Measurements from ENCODE around the gene EXD3.

EXD3 gene

DNA sequence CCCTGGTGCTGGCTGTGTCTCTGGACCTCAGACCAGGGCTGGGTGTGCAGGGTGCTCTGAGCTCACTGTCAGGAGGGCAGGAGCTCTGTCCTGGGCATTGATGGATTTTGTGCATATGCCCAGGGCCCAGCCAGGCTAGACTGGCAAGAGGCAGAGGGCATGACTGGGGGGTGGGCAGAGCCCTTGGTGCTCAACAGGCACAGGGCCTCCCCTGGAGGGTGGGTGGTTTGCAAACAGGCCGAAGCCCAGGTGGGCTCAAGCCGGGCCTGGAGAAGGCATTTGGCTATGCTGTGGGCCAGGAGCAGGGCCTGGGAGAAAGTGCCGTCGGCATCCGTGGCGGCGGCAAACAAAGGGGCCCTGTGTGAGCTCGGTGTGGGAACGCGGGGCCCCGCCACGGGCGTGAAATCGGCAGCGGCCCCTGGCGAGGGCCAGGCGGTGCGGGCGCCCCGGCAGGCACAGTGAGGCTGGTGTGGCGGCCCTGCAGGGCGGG is 119.0 kb downstream of the EXD3 start:
- H3K4me3 ChIP-seq (ENCODE audit: low read depth, low read length), result no peak overlapping the region
- no peak for DNase-seq (ENCODE audit: low read depth)
- TF ChIP-seq, protein P1, sequence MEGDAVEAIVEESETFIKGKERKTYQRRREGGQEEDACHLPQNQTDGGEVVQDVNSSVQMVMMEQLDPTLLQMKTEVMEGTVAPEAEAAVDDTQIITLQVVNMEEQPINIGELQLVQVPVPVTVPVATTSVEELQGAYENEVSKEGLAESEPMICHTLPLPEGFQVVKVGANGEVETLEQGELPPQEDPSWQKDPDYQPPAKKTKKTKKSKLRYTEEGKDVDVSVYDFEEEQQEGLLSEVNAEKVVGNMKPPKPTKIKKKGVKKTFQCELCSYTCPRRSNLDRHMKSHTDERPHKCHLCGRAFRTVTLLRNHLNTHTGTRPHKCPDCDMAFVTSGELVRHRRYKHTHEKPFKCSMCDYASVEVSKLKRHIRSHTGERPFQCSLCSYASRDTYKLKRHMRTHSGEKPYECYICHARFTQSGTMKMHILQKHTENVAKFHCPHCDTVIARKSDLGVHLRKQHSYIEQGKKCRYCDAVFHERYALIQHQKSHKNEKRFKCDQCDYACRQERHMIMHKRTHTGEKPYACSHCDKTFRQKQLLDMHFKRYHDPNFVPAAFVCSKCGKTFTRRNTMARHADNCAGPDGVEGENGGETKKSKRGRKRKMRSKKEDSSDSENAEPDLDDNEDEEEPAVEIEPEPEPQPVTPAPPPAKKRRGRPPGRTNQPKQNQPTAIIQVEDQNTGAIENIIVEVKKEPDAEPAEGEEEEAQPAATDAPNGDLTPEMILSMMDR (IDR thresholded peaks at IDR 0.05; ENCODE audit: control insufficient read depth, extremely low read depth, insufficient read depth), result no peak

DNA sequence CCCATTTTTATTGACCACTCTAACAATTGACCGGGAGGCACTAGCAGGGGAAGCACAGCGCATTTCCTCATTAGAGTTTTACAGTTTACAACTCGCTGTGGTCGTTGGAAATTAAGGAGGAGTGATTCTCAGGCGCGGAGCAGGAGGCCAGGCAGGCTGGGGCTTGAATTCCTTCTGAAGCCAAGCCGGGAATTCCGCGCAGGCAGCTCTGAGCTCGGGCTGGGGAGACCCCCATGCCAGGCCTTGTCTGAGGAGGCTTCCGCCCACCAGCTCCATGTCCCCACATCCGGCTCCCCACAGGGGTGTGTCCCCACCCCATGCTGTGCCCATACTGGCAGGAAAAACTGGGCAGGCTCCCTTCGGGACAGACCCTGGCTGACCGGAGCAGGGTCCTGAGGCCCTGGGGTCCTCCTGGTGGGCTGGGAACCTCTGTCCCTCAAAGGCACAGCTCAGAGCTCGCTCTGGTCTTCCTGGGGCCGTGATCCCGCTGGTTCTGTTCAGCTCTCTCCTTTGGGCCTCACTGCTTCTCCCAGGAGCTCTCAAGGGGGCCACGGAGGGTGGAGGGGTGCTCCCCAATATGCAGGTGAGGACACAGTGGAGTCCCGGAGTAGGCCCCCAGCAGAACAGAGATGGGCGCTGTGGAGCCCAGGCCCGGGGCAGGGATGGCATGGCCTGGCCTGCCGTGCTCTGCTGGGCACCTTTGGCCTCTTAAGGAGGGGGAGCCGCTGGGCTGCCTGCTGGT is 119.6 kb downstream of the EXD3 start:
- peak overlapping the region; percentile 56 for H3K4me3 ChIP-seq (ENCODE audit: low read depth, low read length)
- TF ChIP-seq, protein P1 (IDR thresholded peaks at IDR 0.05; ENCODE audit: control insufficient read depth, extremely low read depth, insufficient read depth), result no peak
- no peak for DNase-seq (ENCODE audit: low read depth)

DNA sequence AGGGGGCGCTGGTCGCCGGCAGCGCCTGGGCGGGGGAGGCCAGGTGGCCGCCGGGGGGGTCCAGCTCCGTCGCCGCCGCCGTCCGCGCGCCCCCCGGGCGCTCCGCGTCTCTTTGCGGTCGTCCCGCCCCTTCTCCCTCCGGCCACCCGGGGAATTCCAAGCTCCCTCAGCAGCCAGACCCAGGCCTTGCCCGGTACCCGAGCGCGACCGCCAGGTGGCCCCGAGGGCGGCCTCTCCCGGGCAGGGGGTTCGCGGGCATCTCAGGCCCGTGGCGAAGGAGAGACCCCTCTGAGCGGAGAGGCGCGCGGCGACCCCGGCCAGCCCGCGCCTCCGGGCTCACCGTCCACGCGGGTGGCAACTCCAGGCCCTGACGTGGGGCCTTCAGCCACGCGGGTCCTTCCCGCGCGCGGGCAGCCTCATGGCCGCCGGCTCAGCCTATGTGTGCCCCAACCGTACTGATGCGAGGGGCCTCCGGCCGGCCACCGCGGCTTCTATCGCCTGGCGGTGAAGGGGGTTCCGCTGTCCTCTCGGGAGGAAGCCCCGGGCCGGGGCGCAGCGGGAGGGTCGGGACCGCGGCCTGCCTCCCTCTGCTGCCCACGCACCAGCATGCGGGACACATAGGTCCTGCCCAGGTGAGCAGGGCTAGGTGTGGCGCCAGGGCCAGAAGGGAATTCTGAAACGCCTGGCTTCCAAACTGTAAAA is 120.4 kb downstream of the EXD3 start:
- no peak for DNase-seq (ENCODE audit: low read depth)
- TF ChIP-seq, protein P1 (IDR thresholded peaks at IDR 0.05; ENCODE audit: control insufficient read depth, extremely low read depth, insufficient read depth), result 0 out of 2 replicates have a peak, but pooled peaks have one; percentile 3
- H3K4me3 ChIP-seq (ENCODE audit: low read depth, low read length), result peak overlapping the region; percentile 56

DNA sequence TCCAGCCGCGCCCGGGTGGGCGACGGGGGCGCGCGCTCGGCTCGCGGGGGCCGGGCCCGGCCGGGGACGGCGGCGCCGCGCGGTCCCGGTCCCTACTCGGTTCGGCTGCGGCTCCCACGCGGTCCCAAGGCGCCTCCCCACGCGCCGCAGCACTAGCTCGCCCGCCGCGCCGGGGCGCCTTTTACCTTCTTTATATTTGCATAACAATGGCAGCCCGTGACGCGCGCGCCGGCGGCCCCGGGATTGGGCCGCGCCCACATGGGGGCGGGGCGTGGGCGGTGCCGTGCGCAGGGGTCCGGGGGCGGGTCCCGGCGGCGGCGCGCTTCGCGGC is 120.9 kb downstream of the EXD3 start, which contains the start of gene NRARP:
NRARP (minus strand) TSS at position 154 of the 331 bp plus-strand sequence. CDS start 343 bp downstream, outside the sequence.
- no peak for DNase-seq (ENCODE audit: low read depth)
- TF ChIP-seq, protein P1 (IDR thresholded peaks at IDR 0.05; ENCODE audit: control insufficient read depth, extremely low read depth, insufficient read depth), result peak; percentile 35; the same call in 1 of the 2 replicates
- H3K4me3 ChIP-seq (ENCODE audit: low read depth, low read length), result peak within 1 kb of the TSS; percentile 63

DNA sequence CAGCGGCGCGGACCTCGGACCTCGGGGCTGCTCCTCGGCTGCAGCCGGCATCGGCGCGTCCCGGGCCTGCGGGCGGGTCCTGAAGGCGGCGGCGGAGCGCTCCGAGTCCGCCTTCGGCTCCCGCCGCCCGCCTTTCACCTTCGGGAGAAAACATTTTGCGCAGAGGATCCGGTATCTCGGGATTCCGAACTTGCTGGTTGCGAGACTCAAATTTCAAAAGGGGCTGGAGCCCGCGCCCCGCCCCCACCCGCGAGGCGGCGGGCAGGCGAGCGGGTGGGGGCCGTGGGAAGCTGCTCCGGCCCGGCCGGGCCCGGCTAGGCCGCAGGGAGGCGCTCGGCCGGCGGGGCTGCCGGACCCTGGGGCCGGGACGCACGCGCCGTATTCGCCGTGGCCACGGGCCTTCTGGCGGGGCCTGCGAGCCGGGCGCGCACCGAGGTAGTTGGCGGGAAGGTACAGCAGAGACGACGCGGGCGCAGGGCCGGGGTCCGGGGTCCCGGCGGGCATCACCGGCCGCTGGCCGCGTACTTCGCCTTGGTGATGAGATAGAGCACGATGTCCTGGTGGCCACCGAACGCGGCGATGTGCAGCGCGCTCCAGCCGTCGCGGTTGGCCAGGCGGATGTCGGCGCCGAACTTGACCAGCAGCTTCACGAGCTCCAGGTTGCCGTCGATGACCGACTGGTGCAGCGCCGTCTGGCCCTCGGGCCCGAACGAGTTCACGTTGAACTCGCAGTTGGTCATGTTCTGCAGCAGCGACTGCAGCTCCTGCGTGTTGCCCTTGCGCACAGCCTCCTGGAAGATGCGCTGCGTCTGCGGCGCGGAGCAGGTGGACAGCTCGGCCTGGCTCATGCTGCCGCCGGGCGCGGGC is 121.6 kb downstream of the EXD3 start:
- peak overlapping the region; percentile 63 for H3K4me3 ChIP-seq (ENCODE audit: low read depth, low read length)
- DNase-seq (ENCODE audit: low read depth), result no peak
- TF ChIP-seq, protein P1 (IDR thresholded peaks at IDR 0.05; ENCODE audit: control insufficient read depth, extremely low read depth, insufficient read depth), result peak; percentile 39

DNA sequence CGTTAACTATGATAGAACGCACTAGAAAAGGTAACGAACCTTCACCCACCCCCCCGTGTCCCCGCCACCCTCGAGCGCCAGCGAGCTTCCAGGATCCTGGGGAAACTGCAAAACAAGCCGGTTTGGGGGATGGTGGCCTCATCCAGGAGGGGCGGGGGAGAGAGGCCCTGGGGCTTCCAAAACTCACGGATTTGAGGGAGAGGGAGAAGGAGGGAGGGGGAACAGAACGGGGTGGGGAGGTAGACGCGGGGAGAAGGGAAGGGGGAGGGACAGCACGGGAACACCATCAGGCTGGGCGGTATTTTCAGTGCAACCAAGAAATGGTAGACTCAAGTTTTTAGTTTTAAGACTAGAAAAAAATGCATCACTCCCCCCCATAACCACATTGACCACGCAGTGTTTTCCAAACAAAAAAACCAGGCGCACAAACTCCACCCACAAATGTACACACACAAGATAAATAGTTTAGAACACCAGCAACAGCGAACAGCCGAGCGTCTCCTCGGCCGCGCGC is 122.3 kb downstream of the EXD3 start:
- peak overlapping the region; percentile 63 for H3K4me3 ChIP-seq (ENCODE audit: low read depth, low read length)
- TF ChIP-seq, protein P1 (IDR thresholded peaks at IDR 0.05; ENCODE audit: control insufficient read depth, extremely low read depth, insufficient read depth), result no peak
- peak; percentile 81 for DNase-seq (ENCODE audit: low read depth)
